ENCODE measurements around the gene USP31. TPM values are rescaled to one million over a fixed set of nuclear protein-coding genes. Genes with fewer than 3 reads are reported as not detected.

Gene USP31
- total RNA-seq, 2 experiments from 2014 or later: 5.1 to 5.2 TPM

DNA sequence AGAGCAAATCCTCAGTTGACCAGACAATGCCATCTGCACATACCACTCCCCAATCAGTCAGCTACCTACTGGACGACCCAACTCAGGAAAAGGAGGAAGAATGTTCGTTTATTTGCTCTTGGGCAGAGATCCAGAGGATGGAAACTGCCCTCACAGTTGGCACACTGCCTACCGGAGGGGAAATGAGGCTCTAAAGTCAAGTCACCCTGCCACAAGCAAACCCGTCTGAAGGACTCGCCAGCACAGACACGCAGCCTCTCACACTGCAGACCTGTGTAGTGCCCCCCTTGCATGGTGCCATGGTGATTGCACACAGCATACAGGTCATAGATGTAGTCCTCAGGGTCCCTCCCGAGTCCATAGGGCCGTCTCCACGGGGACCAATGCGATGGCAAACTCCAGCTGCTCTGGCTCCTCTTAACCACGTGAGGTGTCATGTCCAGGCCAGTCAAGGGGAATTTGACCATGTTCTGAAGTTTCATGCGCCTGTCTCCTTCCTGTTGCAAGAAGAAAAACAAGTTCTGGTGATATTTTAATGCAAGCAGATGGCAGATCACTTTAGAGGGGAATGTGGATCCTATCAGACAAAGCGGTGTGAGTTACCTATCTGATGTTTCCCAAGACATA is 69.5 kb downstream of the USP31 start:
- peaks cover 31% of the 10 kb centered on the region for H3K36me3 Mint-ChIP-seq (ENCODE audit: low read depth)
- H3K27ac Mint-ChIP-seq: no peak overlapping the region
- no peak for DNase-seq
- intact Hi-C loops (cut with micrococcal nuclease): no loop called here
- CTCF ChIA-PET: no interaction called here
- no peaks in the 10 kb centered on the region for H3K9me3 Mint-ChIP-seq
- no peak overlapping the region for H3K4me3 Mint-ChIP-seq
- no peaks in the 10 kb centered on the region for H3K27me3 Mint-ChIP-seq (ENCODE audit: low read depth)
- H3K4me1 Mint-ChIP-seq (ENCODE audit: low read depth): peaks cover 8% of the 10 kb centered on the region

GRCh38 chr16:23074423-23074822 is 74.8 kb downstream of the USP31 start:
- Mint-ChIP-seq H3K4me3 (no peak overlapping the region), H3K4me1 (ENCODE audit: low read depth) (no peaks in the 10 kb centered on the region), H3K36me3 (ENCODE audit: low read depth) (peaks cover 22% of the 10 kb centered on the region), H3K27me3 (ENCODE audit: low read depth) (no peaks in the 10 kb centered on the region), H3K9me3 (no peaks in the 10 kb centered on the region), H3K27ac (no peak overlapping the region)
- no peak for DNase-seq
- intact Hi-C loops (cut with micrococcal nuclease): no loop called here
- CTCF ChIA-PET: no interaction called here

DNA sequence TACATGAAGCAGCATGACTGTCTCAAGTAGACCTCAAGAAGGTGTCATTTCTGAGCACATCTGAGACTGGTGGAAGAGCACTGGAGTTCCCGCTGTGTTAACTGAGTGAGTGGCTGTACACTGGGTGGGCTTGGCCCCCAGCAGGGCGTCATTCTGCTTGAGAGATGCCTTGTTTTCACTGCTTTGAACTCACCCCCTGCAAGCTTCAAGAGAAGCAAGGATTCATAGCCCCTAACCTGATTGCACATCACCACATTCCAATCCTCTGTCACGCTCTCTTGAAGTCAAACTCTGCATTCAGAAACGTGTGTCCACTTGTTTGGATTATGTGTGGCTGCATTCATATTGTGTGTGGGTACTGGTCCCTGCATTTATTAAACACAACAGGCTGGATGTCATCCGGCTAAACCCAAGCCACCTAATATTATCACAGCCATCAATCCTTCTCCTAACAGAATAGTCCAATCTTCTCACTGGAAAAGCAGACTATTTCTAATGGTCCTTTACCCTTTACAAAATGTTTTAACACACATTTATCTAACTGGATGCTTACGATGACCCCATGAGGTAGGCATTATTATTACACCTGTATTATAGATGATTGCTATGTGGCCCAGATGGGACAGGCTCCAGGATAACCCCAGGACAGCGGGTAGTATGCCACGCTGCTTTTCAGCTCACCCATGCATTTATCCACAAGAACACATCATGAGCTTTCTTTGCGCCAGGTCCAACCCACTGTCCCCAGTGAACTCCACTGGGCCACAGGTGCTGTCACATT is 76.3 kb downstream of the USP31 start:
- Mint-ChIP-seq H3K27me3 (ENCODE audit: low read depth) (no peaks in the 10 kb centered on the region), H3K4me3 (no peak overlapping the region), H3K36me3 (ENCODE audit: low read depth) (peaks cover 22% of the 10 kb centered on the region), H3K9me3 (no peaks in the 10 kb centered on the region), H3K27ac (no peak overlapping the region), H3K4me1 (ENCODE audit: low read depth) (no peaks in the 10 kb centered on the region)
- CTCF ChIA-PET: interaction anchor here (1.5 kb wide), 1 partner anchor 13 kb away, joined by 3 read pairs; no protein-coding TSS in a partner anchor
- no peak for DNase-seq
- intact Hi-C loops (cut with micrococcal nuclease): no loop called here

- Mint-ChIP-seq H3K27ac (no peak overlapping the region), H3K27me3 (ENCODE audit: low read depth) (no peaks in the 10 kb centered on the region), H3K4me1 (ENCODE audit: low read depth) (no peaks in the 10 kb centered on the region), H3K4me3 (no peak overlapping the region), H3K9me3 (no peaks in the 10 kb centered on the region), H3K36me3 (ENCODE audit: low read depth) (peaks cover 26% of the 10 kb centered on the region)
- intact Hi-C loops (cut with micrococcal nuclease): no loop called here
- CTCF ChIA-PET: interaction anchor here (1.2 to 1.5 kb wide), 2 partner anchors 13 to 364 kb away, joined by 3 read pairs; no protein-coding TSS in a partner anchor
- no peak for DNase-seq
Measured at GRCh38 chr16:23072084-23072599, 77.1 kb downstream of the USP31 start.

DNA sequence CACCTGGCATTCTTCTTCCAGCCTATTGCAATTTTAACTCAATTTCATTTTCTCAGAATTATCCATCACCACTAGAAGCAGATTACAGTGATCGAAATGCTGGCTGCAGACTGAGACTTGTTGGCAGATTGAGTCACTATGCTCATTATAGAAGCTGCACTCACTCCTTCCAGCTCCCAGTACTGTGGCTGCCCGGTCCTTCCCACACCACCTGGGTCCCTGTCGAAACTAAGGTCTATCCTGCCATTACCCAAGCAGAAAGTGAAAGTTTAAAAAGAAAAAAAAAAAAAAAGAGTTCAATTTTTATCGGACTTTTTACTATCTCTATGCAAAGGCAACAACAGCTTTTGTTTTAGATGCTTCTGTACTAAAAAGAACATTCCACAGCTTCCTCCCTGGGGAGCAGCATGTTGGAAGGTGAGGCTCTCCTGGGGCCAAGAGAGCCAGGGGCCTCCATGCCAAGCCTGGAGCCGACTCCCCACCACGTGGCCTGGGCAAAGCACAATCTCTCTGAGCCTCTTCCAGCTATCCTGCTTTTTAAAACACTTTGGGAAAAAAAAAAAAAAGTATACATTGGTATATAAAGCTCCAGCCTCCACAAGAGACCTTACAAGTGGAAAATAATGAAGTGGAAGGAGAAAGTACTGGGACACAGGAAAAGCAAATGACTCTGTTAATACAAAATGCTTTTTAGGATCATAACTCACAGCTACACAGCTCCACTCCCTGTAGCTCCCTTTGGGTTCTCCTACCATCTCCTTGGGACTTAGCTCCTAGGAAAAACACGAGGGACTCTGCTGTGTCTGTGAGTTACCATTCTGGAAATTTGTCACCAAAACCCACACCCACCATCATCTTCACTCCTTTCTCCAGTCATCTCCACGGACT is 77.8 kb downstream of the USP31 start:
- Mint-ChIP-seq H3K27ac (no peak overlapping the region), H3K9me3 (no peaks in the 10 kb centered on the region), H3K27me3 (ENCODE audit: low read depth) (no peaks in the 10 kb centered on the region), H3K4me3 (no peak overlapping the region), H3K36me3 (ENCODE audit: low read depth) (peaks cover 26% of the 10 kb centered on the region), H3K4me1 (ENCODE audit: low read depth) (no peaks in the 10 kb centered on the region)
- CTCF ChIA-PET: interaction anchor here (1.2 to 1.5 kb wide), 2 partner anchors 12 to 364 kb away, joined by 3 read pairs; no protein-coding TSS in a partner anchor
- intact Hi-C loops (cut with micrococcal nuclease): no loop called here
- no peak for DNase-seq

GRCh38 chr16:23069844-23070243 is 79.4 kb downstream of the USP31 start:
- intact Hi-C loops (cut with micrococcal nuclease): no loop called here
- Mint-ChIP-seq H3K27me3 (ENCODE audit: low read depth) (no peaks in the 10 kb centered on the region), H3K4me1 (ENCODE audit: low read depth) (no peaks in the 10 kb centered on the region), H3K9me3 (no peaks in the 10 kb centered on the region), H3K4me3 (no peak overlapping the region), H3K27ac (no peak overlapping the region), H3K36me3 (ENCODE audit: low read depth) (peaks cover 26% of the 10 kb centered on the region)
- CTCF ChIA-PET: interaction anchor here (1.0 kb wide), 1 partner anchor 10 kb away, joined by 3 read pairs; no protein-coding TSS in a partner anchor
- DNase-seq: no peak

DNA sequence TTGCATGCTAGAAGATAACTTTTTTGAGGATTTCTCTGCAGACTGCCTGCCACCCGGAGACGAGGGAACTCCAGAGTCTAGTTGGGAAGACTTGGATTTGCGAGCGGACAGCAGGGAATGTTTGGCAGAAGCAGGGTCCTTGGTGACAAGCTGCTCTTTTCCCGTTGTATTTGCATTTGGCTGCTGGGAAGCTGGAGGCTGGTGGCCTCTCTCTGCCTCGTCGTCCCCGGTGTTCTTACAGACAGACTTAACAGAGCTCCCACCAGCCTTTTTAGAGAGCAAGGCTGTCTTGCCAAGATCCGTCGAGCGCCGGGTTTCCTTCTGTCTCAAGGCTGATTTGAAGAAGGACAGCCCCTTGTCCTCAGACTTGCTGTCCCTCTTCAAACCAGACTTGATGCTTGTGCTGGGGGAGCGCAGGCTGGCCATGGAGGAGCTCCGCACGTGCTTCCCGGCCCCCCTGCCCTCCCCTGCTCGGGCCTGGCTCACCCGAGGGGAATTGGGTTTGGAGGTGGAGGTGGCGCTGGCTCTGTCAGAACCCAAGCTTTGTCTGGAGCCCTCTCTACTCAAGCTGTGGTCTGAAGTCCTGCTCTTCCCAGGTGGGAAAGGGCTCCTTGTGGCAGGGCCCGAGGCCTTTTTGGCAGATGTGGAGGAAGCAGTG is 81.0 kb downstream of the USP31 start:
- Mint-ChIP-seq H3K27me3 (ENCODE audit: low read depth) (no peaks in the 10 kb centered on the region), H3K4me3 (no peak overlapping the region), H3K9me3 (no peaks in the 10 kb centered on the region), H3K27ac (no peak overlapping the region), H3K36me3 (ENCODE audit: low read depth) (peaks cover 24% of the 10 kb centered on the region), H3K4me1 (ENCODE audit: low read depth) (no peaks in the 10 kb centered on the region)
- CTCF ChIA-PET: no interaction called here
- intact Hi-C loops (cut with micrococcal nuclease): no loop called here
- DNase-seq: no peak

DNA sequence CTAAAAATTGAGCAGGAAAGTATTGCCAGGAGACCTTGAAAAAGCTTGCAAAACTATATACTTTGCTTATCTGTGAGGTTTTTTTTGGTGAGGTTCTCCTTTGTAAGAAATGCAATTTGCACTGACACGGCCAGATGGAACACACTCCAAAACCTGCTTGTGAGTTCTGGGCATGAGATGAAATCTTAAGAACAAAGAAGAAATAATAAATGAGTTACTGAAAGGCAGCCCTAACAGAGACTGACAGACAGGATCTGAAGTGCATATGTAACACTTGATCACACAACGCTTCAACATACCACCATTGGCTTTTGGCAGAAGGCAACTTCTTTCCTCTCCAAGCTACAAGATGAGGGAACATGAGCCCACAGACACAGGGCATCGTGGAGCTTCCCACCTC is 82.6 kb downstream of the USP31 start:
- no peak for DNase-seq
- intact Hi-C loops (cut with micrococcal nuclease): no loop called here
- H3K36me3 Mint-ChIP-seq (ENCODE audit: low read depth): peaks cover 21% of the 10 kb centered on the region
- H3K27ac Mint-ChIP-seq: no peak overlapping the region
- CTCF ChIA-PET: interaction anchor here (1.0 kb wide), 1 partner anchor 11 kb away, joined by 4 read pairs; no protein-coding TSS in a partner anchor
- no peaks in the 10 kb centered on the region for H3K4me1 Mint-ChIP-seq (ENCODE audit: low read depth)
- no peak overlapping the region for H3K4me3 Mint-ChIP-seq
- H3K9me3 Mint-ChIP-seq: no peaks in the 10 kb centered on the region
- no peaks in the 10 kb centered on the region for H3K27me3 Mint-ChIP-seq (ENCODE audit: low read depth)

DNA sequence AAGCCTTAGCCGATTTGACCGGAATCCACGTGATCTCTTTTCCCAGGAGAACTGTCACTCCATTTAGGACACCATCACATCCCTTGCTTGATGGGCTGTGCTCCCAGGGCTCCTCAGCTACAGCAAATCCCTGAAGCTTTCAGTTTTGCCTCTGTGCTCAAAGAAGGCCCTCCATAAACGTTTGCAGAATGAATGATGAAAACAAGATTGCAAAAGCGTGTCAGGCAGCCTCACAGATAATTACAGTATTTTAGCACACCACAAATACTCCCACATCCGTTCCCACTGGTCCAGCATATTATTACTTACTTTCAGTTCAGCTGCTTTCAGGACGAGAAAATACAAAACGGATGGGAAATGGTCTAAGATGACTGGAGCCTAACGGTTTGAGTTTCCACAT is 84.6 kb downstream of the USP31 start:
- H3K36me3 Mint-ChIP-seq (ENCODE audit: low read depth): peaks cover 12% of the 10 kb centered on the region
- H3K4me1 Mint-ChIP-seq (ENCODE audit: low read depth): peaks cover 2% of the 10 kb centered on the region
- CTCF ChIA-PET: no interaction called here
- no peak overlapping the region for H3K27ac Mint-ChIP-seq
- intact Hi-C loops (cut with micrococcal nuclease): no loop called here
- no peaks in the 10 kb centered on the region for H3K9me3 Mint-ChIP-seq
- DNase-seq: no peak
- H3K4me3 Mint-ChIP-seq: no peak overlapping the region
- H3K27me3 Mint-ChIP-seq (ENCODE audit: low read depth): peaks cover 4% of the 10 kb centered on the region

GRCh38 chr16:23062524-23062923 is 86.7 kb downstream of the USP31 start:
- intact Hi-C loops (cut with micrococcal nuclease): no loop called here
- no peaks in the 10 kb centered on the region for H3K9me3 Mint-ChIP-seq
- peaks cover under 1% of the 10 kb centered on the region for H3K36me3 Mint-ChIP-seq (ENCODE audit: low read depth)
- H3K27ac Mint-ChIP-seq: no peak overlapping the region
- CTCF ChIA-PET: interaction anchor here (0.6 to 0.9 kb wide), 2 partner anchors 378 to 1357 kb away, joined by 3 to 4 read pairs; no protein-coding TSS in a partner anchor
- peaks cover 10% of the 10 kb centered on the region for H3K27me3 Mint-ChIP-seq (ENCODE audit: low read depth)
- no peak for DNase-seq
- peaks cover 2% of the 10 kb centered on the region for H3K4me1 Mint-ChIP-seq (ENCODE audit: low read depth)
- H3K4me3 Mint-ChIP-seq: no peak overlapping the region

- no peak overlapping the region for H3K4me3 Mint-ChIP-seq
- no peaks in the 10 kb centered on the region for H3K9me3 Mint-ChIP-seq
- intact Hi-C loops (cut with micrococcal nuclease): loop anchor here (2.0 kb wide), 1 partner anchor 1507 kb away; no protein-coding TSS in a partner anchor
Measured at GRCh38 chr16:23061669-23062068, 87.6 kb downstream of the USP31 start.

More at GRCh38 chr16:23061669-23062068, 87.6 kb downstream of the USP31 start:
- H3K4me1 Mint-ChIP-seq (ENCODE audit: low read depth): peaks cover 2% of the 10 kb centered on the region
- no peak overlapping the region for H3K27ac Mint-ChIP-seq
- CTCF ChIA-PET: no interaction called here
- no peaks in the 10 kb centered on the region for H3K36me3 Mint-ChIP-seq (ENCODE audit: low read depth)
- DNase-seq: no peak
- H3K27me3 Mint-ChIP-seq (ENCODE audit: low read depth): peaks cover 18% of the 10 kb centered on the region

Data from activated naive CD4-positive, alpha-beta T cell treated with anti-CD3 and anti-CD28 coated beads for 36 hours (primary cell).